Activated T-helper 17 cell treated with anti-CD3 and anti-CD28 coated beads, Interleukin-2, amount 50 U/mL, for 72 hours (primary cell): ENCODE results near the gene FNDC1. TPM values are rescaled to one million over a fixed set of nuclear protein-coding genes. Genes with fewer than 3 reads are reported as not detected.

ENCODE experiments used
- ATAC-seq: fragments of 150-1000 bp; cut with Tn5 transposase; replicated peaks from 2 replicates; pipeline ENCODE4 v1.10.0; 2021; ENCODE audit warnings: mild to moderate bottlenecking, moderate library complexity
- H3K27ac Mint-ChIP-seq: one replicate; pipeline ENCODE4 v1.8.0; 2022; ENCODE audit warnings: mixed read lengths
- H3K27me3 Mint-ChIP-seq: one replicate; pipeline ENCODE4 v1.8.0; 2022; ENCODE audit warnings: mixed read lengths
- H3K36me3 Mint-ChIP-seq: one replicate; pipeline ENCODE4 v1.8.0; 2022; ENCODE audit warnings: low read depth, mild to moderate bottlenecking, mixed read lengths
- H3K4me1 Mint-ChIP-seq: one replicate; pipeline ENCODE4 v1.8.0; 2022; ENCODE audit warnings: mixed read lengths
- H3K4me3 Mint-ChIP-seq: one replicate; pipeline ENCODE4 v1.8.0; 2022; ENCODE audit warnings: mild to moderate bottlenecking, mixed read lengths
- H3K9me3 Mint-ChIP-seq: one replicate; pipeline ENCODE4 v1.8.0; 2022; ENCODE audit warnings: mixed read lengths
- total RNA-seq, 2 donors: library from RNA; stranded (reverse); gene quantifications; one replicate each; pipeline ENCODE4 v1.2.3, GENCODE V29; 2022

Gene FNDC1
- total RNA-seq, 2 donors from 2014 or later, result not detected

- H3K4me3 Mint-ChIP-seq, result no peak overlapping the region
- H3K36me3 Mint-ChIP-seq, result no peaks in the 10 kb centered on the region
- H3K27ac Mint-ChIP-seq, result no peak overlapping the region
- no peaks in the 10 kb centered on the region for H3K4me1 Mint-ChIP-seq
- peaks cover 36% of the 10 kb centered on the region for H3K27me3 Mint-ChIP-seq
- H3K9me3 Mint-ChIP-seq, result no peaks in the 10 kb centered on the region
- no peak for ATAC-seq
Measured at GRCh38 chr6:159238920-159239558, 69.8 kb downstream of the FNDC1 start.

- Mint-ChIP-seq H3K27me3 (peaks cover 8% of the 10 kb centered on the region), H3K36me3 (no peaks in the 10 kb centered on the region), H3K27ac (no peak overlapping the region), H3K4me1 (no peaks in the 10 kb centered on the region), H3K4me3 (no peak overlapping the region), H3K9me3 (peaks cover 3% of the 10 kb centered on the region)
- no peak for ATAC-seq
Measured at GRCh38 chr6:159249128-159249527, 79.9 kb downstream of the FNDC1 start.

- H3K27ac Mint-ChIP-seq, result no peak overlapping the region
- peaks cover 10% of the 10 kb centered on the region for H3K27me3 Mint-ChIP-seq
- no peak overlapping the region for H3K4me3 Mint-ChIP-seq
- H3K9me3 Mint-ChIP-seq, result peaks cover 3% of the 10 kb centered on the region
- no peaks in the 10 kb centered on the region for H3K36me3 Mint-ChIP-seq
- ATAC-seq, result no peak
- no peaks in the 10 kb centered on the region for H3K4me1 Mint-ChIP-seq
Measured at GRCh38 chr6:159249752-159250151, 80.6 kb downstream of the FNDC1 start.

- H3K9me3 Mint-ChIP-seq, result peaks cover 3% of the 10 kb centered on the region
- ATAC-seq, result no peak
Measured at GRCh38 chr6:159250633-159251032, 81.4 kb downstream of the FNDC1 start.

GRCh38 chr6:159252955-159253508, 83.8 kb downstream of the FNDC1 start:
- Mint-ChIP-seq H3K27ac (no peak overlapping the region), H3K36me3 (no peaks in the 10 kb centered on the region), H3K27me3 (peaks cover 7% of the 10 kb centered on the region), H3K4me1 (no peaks in the 10 kb centered on the region), H3K4me3 (no peak overlapping the region), H3K9me3 (no peaks in the 10 kb centered on the region)
- ATAC-seq, result peak; percentile 59

More at GRCh38 chr6:159250633-159251032, 81.4 kb downstream of the FNDC1 start:
- Mint-ChIP-seq H3K4me3 (no peak overlapping the region), H3K4me1 (no peaks in the 10 kb centered on the region), H3K27ac (no peak overlapping the region), H3K36me3 (no peaks in the 10 kb centered on the region), H3K27me3 (peaks cover 11% of the 10 kb centered on the region)

- Mint-ChIP-seq H3K4me3 (no peak overlapping the region), H3K27me3 (peaks cover 7% of the 10 kb centered on the region), H3K9me3 (no peaks in the 10 kb centered on the region), H3K36me3 (no peaks in the 10 kb centered on the region), H3K4me1 (no peaks in the 10 kb centered on the region), H3K27ac (no peak overlapping the region)
- ATAC-seq, result no peak
Measured at GRCh38 chr6:159254186-159254585, 85.0 kb downstream of the FNDC1 start.

- H3K4me3 Mint-ChIP-seq, result no peak overlapping the region
- peaks cover 11% of the 10 kb centered on the region for H3K27me3 Mint-ChIP-seq
- ATAC-seq, result no peak
- no peaks in the 10 kb centered on the region for H3K9me3 Mint-ChIP-seq
- no peak overlapping the region for H3K27ac Mint-ChIP-seq
- H3K4me1 Mint-ChIP-seq, result no peaks in the 10 kb centered on the region
- no peaks in the 10 kb centered on the region for H3K36me3 Mint-ChIP-seq
Measured at GRCh38 chr6:159255434-159255951, 86.3 kb downstream of the FNDC1 start.

GRCh38 chr6:159256128-159256527, 86.9 kb downstream of the FNDC1 start:
- H3K27me3 Mint-ChIP-seq, result peaks cover 11% of the 10 kb centered on the region
- ATAC-seq, result no peak
- H3K4me3 Mint-ChIP-seq, result no peak overlapping the region
- H3K36me3 Mint-ChIP-seq, result no peaks in the 10 kb centered on the region
- H3K4me1 Mint-ChIP-seq, result no peaks in the 10 kb centered on the region
- no peaks in the 10 kb centered on the region for H3K9me3 Mint-ChIP-seq
- H3K27ac Mint-ChIP-seq, result no peak overlapping the region

- no peaks in the 10 kb centered on the region for H3K4me1 Mint-ChIP-seq
- H3K27ac Mint-ChIP-seq, result no peak overlapping the region
- no peaks in the 10 kb centered on the region for H3K36me3 Mint-ChIP-seq
- H3K27me3 Mint-ChIP-seq, result peaks cover 9% of the 10 kb centered on the region
- no peak for ATAC-seq
- H3K9me3 Mint-ChIP-seq, result no peaks in the 10 kb centered on the region
- H3K4me3 Mint-ChIP-seq, result no peak overlapping the region
Measured at GRCh38 chr6:159257846-159258245, 88.6 kb downstream of the FNDC1 start.

GRCh38 chr6:159259441-159260125, 90.4 kb downstream of the FNDC1 start:
- Mint-ChIP-seq H3K4me3 (no peak overlapping the region), H3K9me3 (no peaks in the 10 kb centered on the region), H3K4me1 (no peaks in the 10 kb centered on the region), H3K27ac (no peak overlapping the region), H3K36me3 (no peaks in the 10 kb centered on the region), H3K27me3 (peaks cover 12% of the 10 kb centered on the region)
- ATAC-seq, result no peak

- H3K9me3 Mint-ChIP-seq, result no peaks in the 10 kb centered on the region
- H3K4me1 Mint-ChIP-seq, result no peaks in the 10 kb centered on the region
- H3K4me3 Mint-ChIP-seq, result no peak overlapping the region
- ATAC-seq, result no peak
- H3K27me3 Mint-ChIP-seq, result peaks cover 10% of the 10 kb centered on the region
- H3K36me3 Mint-ChIP-seq, result no peaks in the 10 kb centered on the region
- H3K27ac Mint-ChIP-seq, result no peak overlapping the region
Measured at GRCh38 chr6:159260208-159260607, 91.0 kb downstream of the FNDC1 start.

GRCh38 chr6:159261995-159262394, 92.8 kb downstream of the FNDC1 start:
- H3K4me3 Mint-ChIP-seq, result no peak overlapping the region
- no peak for ATAC-seq
- H3K9me3 Mint-ChIP-seq, result peaks cover under 1% of the 10 kb centered on the region
- no peaks in the 10 kb centered on the region for H3K36me3 Mint-ChIP-seq
- no peaks in the 10 kb centered on the region for H3K4me1 Mint-ChIP-seq
- peaks cover 10% of the 10 kb centered on the region for H3K27me3 Mint-ChIP-seq
- no peak overlapping the region for H3K27ac Mint-ChIP-seq

GRCh38 chr6:159262586-159262985, 93.4 kb downstream of the FNDC1 start:
- H3K27ac Mint-ChIP-seq, result no peak overlapping the region
- peaks cover 4% of the 10 kb centered on the region for H3K9me3 Mint-ChIP-seq
- H3K4me3 Mint-ChIP-seq, result no peak overlapping the region
- H3K36me3 Mint-ChIP-seq, result no peaks in the 10 kb centered on the region
- ATAC-seq, result no peak
- no peaks in the 10 kb centered on the region for H3K4me1 Mint-ChIP-seq
- H3K27me3 Mint-ChIP-seq, result peaks cover 13% of the 10 kb centered on the region

GRCh38 chr6:159267165-159267564, 98.0 kb downstream of the FNDC1 start:
- H3K27me3 Mint-ChIP-seq, result peaks cover 14% of the 10 kb centered on the region
- H3K9me3 Mint-ChIP-seq, result peaks cover 4% of the 10 kb centered on the region
- H3K27ac Mint-ChIP-seq, result no peak overlapping the region
- H3K4me1 Mint-ChIP-seq, result no peaks in the 10 kb centered on the region
- ATAC-seq, result no peak
- H3K36me3 Mint-ChIP-seq, result no peaks in the 10 kb centered on the region
- H3K4me3 Mint-ChIP-seq, result no peak overlapping the region

- Mint-ChIP-seq H3K36me3 (no peaks in the 10 kb centered on the region), H3K4me1 (no peaks in the 10 kb centered on the region), H3K9me3 (peaks cover 4% of the 10 kb centered on the region), H3K4me3 (no peak overlapping the region), H3K27ac (no peak overlapping the region), H3K27me3 (peaks cover 10% of the 10 kb centered on the region)
- no peak for ATAC-seq
Measured at GRCh38 chr6:159268511-159268910, 99.3 kb downstream of the FNDC1 start.
